OCI-LY1 (cell line): ENCODE results near the gene BIN2.

Source experiments
- CTCF ChIP-seq: fragments of 200-600 bp; sonication (generic), shearing (Covaris generic); IDR thresholded peaks from 2 replicates; pipeline ENCODE4 v1.5.1; 2017; ENCODE audit warnings: mild to moderate bottlenecking, antibody characterized with exemption, low read length, moderate library complexity, mixed read lengths
- EZH2 ChIP-seq: fragments of 200-600 bp; sonication (generic), shearing (Covaris generic); IDR thresholded peaks from 2 replicates; pipeline ENCODE4 v1.8.0; 2017; ENCODE audit warnings: borderline replicate concordance, mixed run types, mild to moderate bottlenecking, antibody characterized with exemption, low read length, moderate library complexity, mixed read lengths

GRCh38 chr12:51322452-51322851 is 1.5 kb downstream of the BIN2 start:
- no peak for TF ChIP-seq CTCF
- TF ChIP-seq EZH2 = no peak
